ENCODE measurements around the gene IL21. TPM values are rescaled to one million over a fixed set of nuclear protein-coding genes. Genes with fewer than 3 reads are reported as not detected.

IL21 gene
- total RNA-seq, 1 experiment from 2014 or later: not detected

DNA sequence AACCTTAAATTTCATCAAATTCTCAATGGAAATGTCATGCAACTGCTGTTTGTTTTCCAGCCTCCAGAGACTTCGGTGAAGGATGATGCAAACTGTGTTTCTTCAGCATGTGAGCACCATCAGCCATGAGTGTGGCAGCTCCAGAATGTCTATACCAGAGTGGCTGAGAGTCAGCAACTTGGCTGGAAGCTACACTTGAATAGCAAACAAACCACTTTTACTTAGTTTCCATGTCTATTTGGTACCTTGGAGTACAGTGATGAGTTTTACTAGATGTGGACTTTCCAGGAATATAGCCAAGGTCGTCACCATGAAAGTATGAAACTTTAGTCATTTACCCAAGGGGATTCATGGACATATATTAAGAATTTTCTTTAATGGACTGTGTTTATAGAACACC lies 4.3 kb upstream of the IL21 start:
- Histone ChIP-seq H3T11ph (ENCODE audit: low read length) (no peak overlapping the region), H3K9ac (ENCODE audit: extremely low read depth, insufficient read length, low read length) (no peak overlapping the region), H3K4ac (ENCODE audit: low read depth, low read length) (no peak overlapping the region), H4K5ac (ENCODE audit: insufficient read length, low read depth, low read length) (no peak overlapping the region), H2AK5ac (ENCODE audit: insufficient read length, low read length) (no peak overlapping the region), H3K56ac (ENCODE audit: insufficient read length, low read depth, low read length) (no peak overlapping the region), H3K27me3 (ENCODE audit: insufficient read depth, low read length) (no peaks in the 10 kb centered on the region), H2BK120ac (ENCODE audit: low read depth, low read length, poor library complexity, severe bottlenecking) (no peak overlapping the region), H3K9me3 (ENCODE audit: control insufficient read depth, low read depth, low read length) (no peaks in the 10 kb centered on the region), H3K14ac (ENCODE audit: insufficient read depth, low read length) (no peak overlapping the region), H3K79me1 (ENCODE audit: insufficient read depth, low read depth, low read length, poor library complexity, severe bottlenecking) (no peaks in the 10 kb centered on the region), H3K79me2 (ENCODE audit: insufficient read depth, low read length) (no peaks in the 10 kb centered on the region), H3K4me2 (ENCODE audit: insufficient read depth, insufficient read length, low read length) (no peak overlapping the region), H2BK5ac (ENCODE audit: insufficient read length, low read length) (no peak overlapping the region), H2AFZ (ENCODE audit: low read length) (no peak overlapping the region), H3K23ac (ENCODE audit: insufficient read length, low read depth, low read length) (no peak overlapping the region), H2BK15ac (ENCODE audit: low read depth, low read length) (no peak overlapping the region), H3K23me2 (ENCODE audit: insufficient read length, low read depth, low read length, poor library complexity, severe bottlenecking) (no peaks in the 10 kb centered on the region), H4K8ac (replicated peaks; ENCODE audit: insufficient read length, low read depth, low read length) (no peak overlapping the region), H3K4me1 (ENCODE audit: insufficient read depth, low read length) (no peaks in the 10 kb centered on the region), H3K18ac (ENCODE audit: insufficient read length, low read depth, low read length) (no peak overlapping the region), H2BK12ac (ENCODE audit: insufficient read length, low read depth, low read length) (no peak overlapping the region), H4K91ac (ENCODE audit: insufficient read length, low read depth, low read length) (no peak overlapping the region), H2BK20ac (ENCODE audit: low read depth, low read length, poor library complexity, severe bottlenecking) (no peak overlapping the region), H4K20me1 (ENCODE audit: control insufficient read depth, insufficient read depth, insufficient read length) (no peaks in the 10 kb centered on the region), H3K27ac (ENCODE audit: insufficient read length, low read depth, low read length) (no peak overlapping the region)
- Mint-ChIP-seq H3K27ac (no peak overlapping the region), H3K9me3 (no peaks in the 10 kb centered on the region), H3K4me1 (0 out of 4 replicates have a peak, but pooled peaks cover 0 to 4% of the 10 kb centered on the region in 2 experiments), H3K4me3 (no peak overlapping the region), H3K27me3 (ENCODE audit: low read depth) (no peaks in the 10 kb centered on the region; the same call in 1 of the 2 replicates), H3K36me3 (ENCODE audit: insufficient read depth in 1 of 3, low read depth in 3 of 3) (no peaks in the 10 kb centered on the region)
- TF ChIP-seq, protein P1, sequence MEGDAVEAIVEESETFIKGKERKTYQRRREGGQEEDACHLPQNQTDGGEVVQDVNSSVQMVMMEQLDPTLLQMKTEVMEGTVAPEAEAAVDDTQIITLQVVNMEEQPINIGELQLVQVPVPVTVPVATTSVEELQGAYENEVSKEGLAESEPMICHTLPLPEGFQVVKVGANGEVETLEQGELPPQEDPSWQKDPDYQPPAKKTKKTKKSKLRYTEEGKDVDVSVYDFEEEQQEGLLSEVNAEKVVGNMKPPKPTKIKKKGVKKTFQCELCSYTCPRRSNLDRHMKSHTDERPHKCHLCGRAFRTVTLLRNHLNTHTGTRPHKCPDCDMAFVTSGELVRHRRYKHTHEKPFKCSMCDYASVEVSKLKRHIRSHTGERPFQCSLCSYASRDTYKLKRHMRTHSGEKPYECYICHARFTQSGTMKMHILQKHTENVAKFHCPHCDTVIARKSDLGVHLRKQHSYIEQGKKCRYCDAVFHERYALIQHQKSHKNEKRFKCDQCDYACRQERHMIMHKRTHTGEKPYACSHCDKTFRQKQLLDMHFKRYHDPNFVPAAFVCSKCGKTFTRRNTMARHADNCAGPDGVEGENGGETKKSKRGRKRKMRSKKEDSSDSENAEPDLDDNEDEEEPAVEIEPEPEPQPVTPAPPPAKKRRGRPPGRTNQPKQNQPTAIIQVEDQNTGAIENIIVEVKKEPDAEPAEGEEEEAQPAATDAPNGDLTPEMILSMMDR (conservative IDR thresholded peaks at IDR 0.05): no peak
- WGBS (ENCODE audit: extremely low coverage, insufficient read length, low lambda C conversion rate): no CpG with 5 or more reads among the region's 2 CpGs
- no peak for DNase-seq

Measured in H9 (cell line).